Activated CD8-positive, alpha-beta memory T cell treated with anti-CD3 and anti-CD28 coated beads for 36 hours (primary cell): ENCODE data around the gene PHGDH. TPM values are rescaled to one million over a fixed set of nuclear protein-coding genes. Genes with fewer than 3 reads are reported as not detected.

Experiments used
- CTCF ChIA-PET: fragments of 350-600 bp; sonication (Branson Sonifier 250); formaldehyde crosslinking; loops from one replicate; lab custom pipeline; 2021; ENCODE audit warnings: antibody characterized with exemption; lab: Charles Lee
- POLR2A ChIA-PET: fragments of 350-600 bp; sonication (Branson Sonifier 250); formaldehyde crosslinking; loops from one replicate; lab custom pipeline; 2021; ENCODE audit warnings: antibody characterized with exemption; lab: Charles Lee
- total RNA-seq, 2 experiments: library from RNA; stranded (reverse); gene quantifications; one replicate each; pipeline ENCODE4 v1.2.3, GENCODE V29; 2021

The PHGDH gene
- total RNA-seq, 2 experiments from 2014 or later, result 171 to 185 TPM

DNA sequence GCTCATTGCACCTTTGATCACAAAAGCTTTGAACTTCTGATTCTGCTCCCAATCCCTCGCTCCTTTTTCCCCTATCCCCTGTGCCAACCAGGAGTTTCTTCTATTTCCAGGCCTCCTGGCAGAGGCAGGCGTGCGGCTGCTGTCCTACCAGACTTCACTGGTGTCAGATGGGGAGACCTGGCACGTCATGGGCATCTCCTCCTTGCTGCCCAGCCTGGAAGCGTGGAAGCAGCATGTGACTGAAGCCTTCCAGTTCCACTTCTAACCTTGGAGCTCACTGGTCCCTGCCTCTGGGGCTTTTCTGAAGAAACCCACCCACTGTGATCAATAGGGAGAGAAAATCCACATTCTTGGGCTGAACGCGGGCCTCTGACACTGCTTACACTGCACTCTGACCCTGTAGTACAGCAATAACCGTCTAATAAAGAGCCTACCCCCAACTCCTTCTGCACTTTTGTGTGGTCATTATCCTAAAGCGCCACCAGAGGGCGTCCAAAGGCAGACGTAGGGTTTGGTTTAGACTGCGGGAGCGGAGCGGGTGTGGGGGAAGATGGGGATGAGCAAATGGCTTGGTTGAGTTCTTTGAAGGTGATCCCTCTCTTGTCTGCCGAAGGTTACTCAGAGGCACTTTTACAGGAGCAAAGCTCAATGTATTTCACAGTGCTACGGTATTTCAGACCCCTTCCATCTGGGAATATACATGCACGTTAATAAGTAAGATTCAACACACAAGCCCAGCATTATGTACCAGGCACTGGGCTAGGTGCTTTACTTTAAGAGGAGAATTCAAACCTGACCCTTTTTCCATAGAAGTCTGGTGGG is 32.3 kb downstream of the PHGDH start:
- ChIA-PET POLR2A (no interaction called here), CTCF (interaction anchor here (0.8 to 1.8 kb wide), 5 partner anchors 9 to 115 kb away, joined by 3 to 11 read pairs (median 3); no protein-coding TSS in a partner anchor)

DNA sequence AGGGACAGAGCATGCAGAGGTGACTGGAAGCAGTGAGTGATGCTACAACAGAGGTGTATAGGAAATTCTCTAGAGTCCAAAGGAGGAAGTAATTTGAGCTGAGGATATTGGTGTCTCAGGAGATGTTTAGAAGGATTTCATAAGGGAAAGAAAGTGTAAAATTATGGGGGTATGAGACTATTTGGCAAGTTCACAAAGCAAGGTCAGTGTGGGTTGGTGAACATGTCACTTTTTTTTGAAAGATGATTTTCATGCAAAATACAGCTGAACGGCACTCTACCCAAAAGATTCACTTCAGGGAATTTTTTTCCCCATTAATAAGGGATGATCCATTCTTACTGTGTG is 32.8 kb downstream of the PHGDH start:
- CTCF ChIA-PET, result interaction anchor here (0.8 to 1.8 kb wide), 4 partner anchors 10 to 114 kb away, joined by 3 to 11 read pairs (median 4); no protein-coding TSS in a partner anchor

DNA sequence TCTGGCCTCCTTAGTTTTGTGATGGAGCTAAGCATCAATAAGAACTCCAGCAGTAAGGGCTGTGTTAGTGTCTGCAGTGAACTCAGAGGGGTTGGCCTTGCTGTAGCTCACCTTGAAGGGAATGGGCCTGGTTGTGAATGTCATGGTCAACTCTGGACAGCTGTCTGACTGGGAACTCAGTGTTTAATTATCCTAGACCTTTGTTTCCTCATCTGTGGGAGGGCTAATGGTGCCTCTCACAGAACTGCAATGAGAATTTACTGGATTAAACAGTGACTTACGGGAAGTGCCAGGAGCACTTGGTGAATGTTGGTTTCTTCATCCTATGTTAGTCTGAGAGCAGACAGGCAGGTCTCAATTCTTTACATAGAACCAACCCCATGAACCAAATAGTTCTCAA is 33.3 kb downstream of the PHGDH start:
- ChIA-PET CTCF (interaction anchor here (1.0 to 1.8 kb wide), 3 partner anchors 10 to 64 kb away, joined by 3 to 11 read pairs (median 5); no protein-coding TSS in a partner anchor), POLR2A (no interaction called here)

More for the DNA sequence above, 32.8 kb downstream of the PHGDH start:
- POLR2A ChIA-PET, result no interaction called here

DNA sequence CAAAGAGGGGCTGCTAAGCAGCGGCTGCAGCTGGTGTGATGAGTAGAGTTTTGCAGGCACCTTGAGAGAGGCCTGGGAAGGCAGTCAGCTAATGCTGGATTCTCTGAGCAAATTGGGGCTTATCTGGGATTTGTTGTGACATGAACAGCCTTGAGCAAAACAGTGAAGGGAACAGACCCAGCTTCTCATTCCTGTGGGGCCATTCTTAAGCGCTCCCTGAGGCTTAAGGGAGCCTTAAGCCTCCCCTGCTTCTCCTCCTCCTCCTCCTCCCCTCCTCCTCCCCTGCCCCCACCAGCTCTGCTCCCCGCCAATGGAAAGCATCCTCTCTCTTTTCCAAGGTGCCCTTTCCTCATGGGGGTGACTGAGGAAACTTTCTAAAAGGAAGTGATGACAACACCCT is 35.7 kb downstream of the PHGDH start:
- ChIA-PET POLR2A (no interaction called here), CTCF (no interaction called here)

DNA sequence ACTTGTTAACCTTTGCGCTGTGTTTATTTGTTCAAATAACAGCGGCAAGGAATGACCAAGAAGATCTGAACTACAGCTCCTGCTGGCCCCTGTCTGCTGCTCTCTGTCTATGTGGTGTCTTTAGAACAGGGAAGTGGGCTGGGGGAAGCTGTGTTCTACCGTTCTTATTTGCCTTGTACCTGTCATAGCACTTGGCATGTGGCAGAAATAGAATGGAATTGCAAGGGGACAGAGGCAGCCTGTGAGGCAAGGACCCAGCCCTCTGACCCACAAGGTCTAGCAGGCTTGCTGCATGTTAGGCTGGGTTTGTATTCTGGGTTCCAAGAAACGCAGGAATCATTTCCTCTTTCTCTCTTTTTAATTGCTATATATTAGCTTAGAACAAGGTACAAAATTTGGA is 36.3 kb downstream of the PHGDH start:
- ChIA-PET POLR2A (interaction anchor here (0.6 kb wide), 1 partner anchor 20 kb away, joined by 7 read pairs; no protein-coding TSS in a partner anchor), CTCF (no interaction called here)

DNA sequence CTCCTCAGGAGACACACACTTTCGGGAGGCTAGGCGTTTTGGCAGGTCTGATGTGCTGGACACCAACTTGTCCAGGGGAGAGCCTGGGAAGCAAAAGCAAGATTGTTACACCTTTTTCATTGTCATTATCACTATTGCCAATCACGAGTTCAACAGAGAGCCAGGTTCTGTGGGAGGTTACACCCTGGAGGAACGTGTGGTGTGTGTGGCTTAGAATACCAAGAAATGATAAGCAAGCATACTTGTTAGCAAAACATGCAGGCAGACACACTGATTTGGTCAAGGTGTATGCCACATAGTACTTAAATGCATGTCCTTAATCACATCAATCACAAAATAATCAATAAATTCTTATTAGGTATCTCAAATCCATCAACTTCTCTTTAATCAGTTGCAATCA is 40.9 kb downstream of the PHGDH start:
- ChIA-PET POLR2A (no interaction called here), CTCF (no interaction called here)

DNA sequence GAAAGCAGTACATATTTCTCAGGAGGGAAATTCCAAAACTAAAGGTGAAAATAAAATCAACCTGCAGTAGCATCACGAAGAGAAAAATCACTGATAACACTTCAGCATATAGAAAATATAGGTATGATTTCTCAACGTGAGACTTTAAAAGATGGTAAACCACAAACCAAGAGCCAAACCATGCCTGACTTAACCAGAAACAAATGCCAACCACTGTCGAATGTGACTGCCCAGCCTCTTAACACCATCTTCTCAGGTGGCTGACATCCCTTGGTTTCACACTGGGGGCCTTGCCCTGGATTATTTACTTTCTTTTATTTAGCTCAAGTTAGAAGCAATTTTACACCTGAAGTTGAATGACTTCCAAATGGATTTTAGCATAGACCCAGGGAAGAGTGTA is 46.9 kb downstream of the PHGDH start:
- ChIA-PET POLR2A (no interaction called here), CTCF (no interaction called here)

DNA sequence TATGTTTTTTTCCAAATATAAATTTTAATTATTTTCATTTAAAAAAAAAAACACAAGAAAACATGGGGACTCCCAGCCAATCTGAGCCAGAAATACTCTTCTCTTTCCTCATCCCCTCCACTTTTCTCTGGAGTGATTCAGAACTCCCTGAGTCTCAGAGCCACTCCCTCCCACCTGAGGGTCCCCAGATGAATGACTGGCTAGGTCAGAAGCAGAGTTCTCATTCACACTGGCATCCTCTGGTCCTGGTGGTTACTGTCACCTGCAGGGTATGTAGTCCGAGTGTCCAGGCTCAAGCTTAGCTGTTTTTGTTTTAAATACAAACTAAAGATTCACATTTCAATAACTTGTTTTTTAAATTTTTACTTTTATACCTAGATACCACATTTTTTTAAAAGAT is 50.7 kb downstream of the PHGDH start:
- POLR2A ChIA-PET, result no interaction called here
- CTCF ChIA-PET, result no interaction called here

DNA sequence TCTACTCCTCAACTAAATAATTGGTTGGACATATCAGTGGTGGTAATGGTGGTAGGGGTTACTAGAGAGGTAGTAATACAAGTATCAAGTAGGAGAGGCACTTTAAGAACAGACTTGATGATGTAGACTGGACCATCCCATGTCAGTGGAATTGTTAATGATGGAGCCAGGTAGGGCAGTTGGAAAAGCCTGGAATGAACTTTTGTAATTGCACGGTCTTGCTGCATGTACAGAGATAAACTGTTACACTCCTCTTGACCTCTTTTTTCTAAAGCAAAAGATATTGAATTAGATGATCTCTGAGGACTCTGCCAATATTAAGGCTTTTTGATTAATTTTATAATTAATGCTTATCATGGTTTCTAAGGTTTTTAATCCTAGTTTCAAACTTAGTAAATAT is 51.2 kb downstream of the PHGDH start:
- CTCF ChIA-PET, result no interaction called here
- POLR2A ChIA-PET, result no interaction called here

DNA sequence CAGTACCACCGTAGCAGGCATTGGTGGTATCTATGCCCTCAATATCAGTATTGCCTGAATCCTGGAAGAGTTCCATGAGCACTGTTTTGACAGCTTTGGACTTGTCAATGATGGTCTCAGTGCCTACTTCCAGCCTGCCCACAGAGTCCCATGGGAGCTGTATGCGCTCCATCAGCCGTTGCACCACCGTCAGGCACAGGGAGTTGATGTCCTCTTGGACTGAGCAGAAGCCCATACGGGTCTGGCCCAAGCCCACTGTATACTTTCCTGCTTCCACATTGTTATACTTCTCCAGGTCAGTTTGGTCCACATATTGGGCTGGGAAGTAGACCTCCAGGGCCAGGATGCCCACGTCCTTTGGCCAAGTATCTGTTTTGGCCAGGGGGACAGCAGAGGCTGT is 52.5 kb downstream of the PHGDH start:
- POLR2A ChIA-PET, result no interaction called here
- CTCF ChIA-PET, result no interaction called here

DNA sequence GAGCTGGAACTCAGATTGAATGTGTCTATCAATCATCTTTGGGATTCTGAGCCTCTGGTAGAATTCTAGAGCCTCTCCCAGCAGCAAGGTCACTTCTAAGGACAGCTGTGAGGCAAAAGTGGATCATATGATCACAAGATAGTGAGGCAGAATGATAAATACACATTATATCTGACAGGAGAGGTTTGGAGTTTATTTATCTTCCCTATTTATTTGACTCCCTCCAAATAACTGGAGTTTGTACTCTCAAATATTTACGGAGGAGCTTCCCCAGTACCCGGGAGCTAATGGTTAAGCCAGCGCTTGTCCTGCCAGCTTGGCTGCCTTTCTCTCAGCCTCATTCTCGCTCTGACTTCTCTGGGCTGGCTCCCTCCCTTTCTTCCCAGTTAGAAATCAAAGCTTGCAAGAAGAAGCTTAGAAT is 54.6 kb downstream of the PHGDH start:
- ChIA-PET POLR2A (no interaction called here), CTCF (no interaction called here)

DNA sequence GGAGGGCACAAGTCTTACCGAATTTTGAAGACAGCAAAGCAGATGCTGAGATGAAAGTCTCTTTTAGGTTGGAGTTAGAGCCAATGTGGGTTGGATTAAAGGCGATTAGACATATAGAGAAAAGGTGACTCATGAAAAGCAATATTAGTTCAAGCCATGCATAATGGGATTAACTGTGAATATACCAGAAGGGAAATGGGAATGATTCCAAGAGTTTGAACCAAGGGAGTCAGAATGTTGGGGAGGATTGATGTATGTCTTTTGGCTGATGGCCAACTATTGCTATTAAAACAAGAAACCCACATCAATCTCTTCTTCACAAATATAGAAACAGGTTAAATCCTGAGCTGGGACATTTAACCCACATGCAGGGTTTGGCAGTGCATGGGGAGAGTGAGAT is 55.8 kb downstream of the PHGDH start:
- POLR2A ChIA-PET, result no interaction called here

DNA sequence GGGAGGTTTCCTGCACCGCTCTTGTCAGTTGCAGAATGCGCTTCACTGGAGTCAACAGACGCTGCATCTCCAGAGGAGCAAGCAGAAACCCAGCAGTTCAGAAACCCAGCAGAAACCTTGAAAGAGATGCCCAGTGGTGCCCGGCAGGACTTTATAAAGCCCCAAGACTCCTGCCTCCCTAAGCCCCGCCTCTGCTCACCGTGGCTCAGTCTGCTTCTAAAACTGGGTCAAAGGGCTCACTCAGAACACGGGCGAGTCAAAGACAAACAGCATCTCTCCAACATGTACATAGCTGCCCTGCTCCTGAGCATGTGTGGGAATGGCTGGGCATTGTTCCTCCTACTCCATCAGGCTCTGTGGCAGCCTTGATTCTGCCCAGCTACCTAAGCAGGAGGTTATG is 57.0 kb downstream of the PHGDH start, which contains the start of gene HMGCS2:
TSS of gene HMGCS2 (minus strand) at position 128 of the 400 bp plus-strand sequence. CDS start at position 67, 61 bp downstream.
- ChIA-PET POLR2A (no interaction called here), CTCF (no interaction called here)

More for the DNA sequence above, 55.8 kb downstream of the PHGDH start:
- CTCF ChIA-PET, result no interaction called here

DNA sequence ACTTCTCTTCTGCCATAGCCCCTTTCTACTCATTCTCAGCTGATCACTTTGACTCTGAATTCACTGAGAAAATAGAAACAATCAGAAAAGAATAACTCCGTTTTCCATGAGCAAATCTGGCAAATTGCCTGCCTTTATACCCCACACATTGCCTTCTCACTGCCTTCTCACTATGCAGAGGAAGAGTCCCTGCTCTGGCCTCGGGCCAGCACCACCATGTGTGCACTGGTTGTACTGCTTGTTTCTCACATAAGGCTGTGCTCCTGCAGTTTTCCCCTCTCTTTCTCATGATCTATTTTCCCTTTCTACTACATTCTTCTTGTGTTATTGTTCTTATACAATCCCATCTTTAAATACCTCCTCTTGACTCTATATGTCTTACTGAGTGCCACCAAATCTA is 59.3 kb downstream of the PHGDH start:
- CTCF ChIA-PET, result no interaction called here
- POLR2A ChIA-PET, result no interaction called here

DNA sequence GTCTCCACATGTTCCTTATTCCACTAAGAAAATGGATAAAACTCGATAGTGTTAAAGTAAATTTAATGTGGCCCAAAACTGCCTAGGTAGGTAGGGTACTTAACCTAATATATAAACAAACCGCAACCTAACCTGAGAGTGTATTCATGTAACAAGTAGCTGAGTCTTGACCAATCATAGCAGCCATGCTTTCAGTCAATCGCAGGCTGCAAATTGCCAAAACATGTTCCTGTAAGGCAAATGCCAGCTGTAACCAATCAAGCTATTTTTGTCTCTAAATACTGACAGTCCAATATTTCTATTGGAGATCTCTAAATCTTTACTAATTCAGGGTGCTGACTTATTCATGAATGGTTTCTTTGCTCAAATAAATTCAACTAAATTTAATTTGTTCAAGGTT is 60.0 kb downstream of the PHGDH start:
- ChIA-PET POLR2A (no interaction called here), CTCF (no interaction called here)

DNA sequence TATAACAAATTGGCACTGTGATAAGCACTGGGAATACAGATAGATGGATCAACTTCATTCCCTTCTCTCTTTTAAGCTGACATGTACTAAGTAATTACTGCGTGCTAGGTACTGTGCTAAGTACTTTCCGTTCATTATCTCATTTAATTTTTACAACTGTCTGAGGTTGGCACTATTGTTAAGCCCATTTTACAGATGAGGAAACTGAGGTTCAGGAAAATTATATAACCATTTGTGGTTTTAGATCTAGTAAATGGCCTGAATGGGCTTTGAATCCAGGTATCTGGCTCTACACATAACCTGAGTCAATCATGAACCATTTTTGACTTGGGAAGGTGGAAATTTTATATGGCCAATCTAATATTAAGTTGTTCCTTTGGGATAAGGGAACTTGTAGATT is 60.6 kb downstream of the PHGDH start:
- ChIA-PET POLR2A (no interaction called here), CTCF (no interaction called here)

DNA sequence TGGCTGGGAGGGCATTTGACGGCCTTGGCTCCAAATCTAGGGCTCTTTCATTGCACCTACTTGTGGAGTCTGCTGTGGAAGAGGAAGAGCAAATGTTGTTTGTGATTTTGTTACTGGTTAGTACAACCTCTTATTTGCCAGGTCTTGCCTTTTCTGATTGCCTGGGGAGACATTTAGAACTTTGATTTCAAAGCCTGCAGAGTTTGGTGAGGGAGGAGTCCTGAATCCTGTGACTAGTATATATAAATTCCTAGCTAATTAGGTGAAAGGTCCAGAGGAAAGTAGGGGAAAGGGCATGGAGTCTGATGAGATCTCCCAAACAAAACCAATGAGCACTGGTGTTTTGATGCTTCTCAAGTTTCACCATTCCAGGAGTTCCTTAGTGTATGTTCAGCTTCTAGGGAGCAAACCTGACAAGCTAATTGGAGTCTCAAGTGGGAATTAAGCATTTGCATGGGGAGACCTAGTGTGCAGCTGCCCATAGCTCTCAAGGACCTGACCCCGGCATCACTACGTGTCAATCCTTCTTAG is 62.0 kb downstream of the PHGDH start:
- ChIA-PET POLR2A (no interaction called here), CTCF (no interaction called here)

DNA sequence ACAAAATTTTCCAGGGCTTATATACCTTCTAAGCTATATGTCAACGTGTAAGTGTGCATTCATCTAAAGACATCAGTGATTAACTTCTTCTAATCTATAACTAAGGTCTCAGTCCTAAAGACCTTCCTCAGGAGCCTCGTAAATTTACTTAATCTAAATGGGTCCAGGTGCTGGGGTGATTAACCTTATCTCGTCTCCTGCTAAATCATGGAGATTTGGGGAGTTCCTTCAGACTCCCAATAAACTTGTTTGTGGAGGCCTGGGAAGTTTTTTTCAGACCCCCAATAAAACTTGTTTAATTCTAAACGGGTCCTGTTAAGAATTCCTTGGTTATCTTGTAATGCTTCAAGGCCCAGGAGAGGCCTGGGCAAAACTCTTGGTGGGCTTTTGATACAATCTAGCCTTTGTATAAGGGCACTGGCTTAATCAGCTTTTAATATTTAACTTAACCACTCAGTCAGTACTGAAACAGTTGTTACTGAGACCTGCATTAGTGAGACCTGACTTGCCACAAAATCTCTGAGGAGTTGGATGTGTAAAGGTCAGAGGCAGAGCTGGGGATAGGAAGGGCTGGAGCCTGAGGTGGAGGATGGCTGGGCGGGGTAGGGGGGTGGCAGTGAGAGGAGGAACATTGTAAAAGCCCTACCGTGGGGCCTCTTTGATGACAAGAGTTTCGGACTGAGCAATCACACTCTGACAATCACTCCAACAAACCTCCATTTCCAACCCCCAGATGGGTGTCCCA is 63.2 kb downstream of the PHGDH start:
- CTCF ChIA-PET, result no interaction called here
- POLR2A ChIA-PET, result no interaction called here

DNA sequence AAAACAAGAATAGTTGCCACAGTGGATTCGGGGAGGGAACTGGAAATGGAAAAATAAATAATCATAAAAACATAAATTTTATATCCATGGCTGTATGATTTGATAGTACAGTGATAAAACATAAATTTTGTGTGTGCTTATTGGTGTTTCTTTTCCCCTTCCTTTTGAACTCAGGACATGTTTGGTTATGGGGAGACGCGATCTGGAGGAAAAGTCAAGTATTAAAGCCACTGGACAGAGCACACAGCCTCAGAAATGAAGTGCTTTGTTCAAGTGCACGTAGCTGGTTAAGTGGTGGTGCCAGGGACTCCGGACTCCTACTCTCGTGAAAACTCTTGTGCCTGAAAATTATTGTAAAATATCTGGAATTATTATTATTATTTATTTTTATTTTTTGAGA is 66.6 kb downstream of the PHGDH start:
- POLR2A ChIA-PET, result no interaction called here
- CTCF ChIA-PET, result interaction anchor here (0.7 kb wide), 1 partner anchor 16 kb away, joined by 3 read pairs; no protein-coding TSS in a partner anchor

DNA sequence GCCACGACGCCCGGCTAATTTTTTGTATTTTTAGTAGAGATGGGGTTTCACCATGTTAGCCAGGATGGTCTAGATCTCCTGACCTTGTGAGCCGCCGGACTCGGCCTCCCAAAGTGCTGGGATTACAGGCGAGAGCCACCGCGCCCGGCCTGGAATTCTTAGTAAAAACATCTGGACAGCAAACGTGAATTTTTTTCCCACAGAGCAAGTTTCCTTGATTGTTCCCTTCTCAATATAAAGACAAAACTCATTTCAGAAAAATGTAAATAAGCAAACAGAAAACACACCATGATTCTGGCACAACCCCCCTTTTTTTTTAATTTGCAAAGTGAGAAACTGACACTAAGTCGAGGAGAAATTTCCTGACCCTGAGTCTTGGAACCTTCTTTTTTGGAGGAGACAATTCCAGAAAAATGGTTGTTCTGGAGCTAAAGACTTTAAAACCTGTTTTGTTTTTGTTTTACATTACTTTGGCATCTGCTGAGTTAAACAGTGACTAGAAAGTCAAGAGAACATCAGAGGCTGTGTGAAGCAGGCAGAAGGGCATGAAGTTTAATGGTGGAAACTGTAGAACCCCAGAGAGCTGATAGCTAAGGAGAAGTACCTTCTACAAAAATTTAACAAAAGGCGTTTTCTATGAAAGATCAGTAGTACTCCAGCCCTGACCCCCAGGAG is 67.3 kb downstream of the PHGDH start:
- POLR2A ChIA-PET, result no interaction called here

More for the DNA sequence above, 67.3 kb downstream of the PHGDH start:
- CTCF ChIA-PET, result no interaction called here
